SK-N-SH treated with all-trans-retinoic acid at 6 μM for 48 hours (cell line): ENCODE measurements around the gene CTNNA3.

ENCODE experiments used
- ATAC-seq: fragments of 200-7000 bp; cut with Tn5 transposase; 3 replicates; pipeline ENCODE4 v1.9.1; 2020; ENCODE audit warnings: mild to moderate bottlenecking, moderate library complexity
- ARNTL ChIP-seq: fragments of 450-650 bp; formaldehyde crosslinking; IDR thresholded peaks from 2 replicates; pipeline ENCODE4 v1.5.0; 2020; ENCODE audit warnings: low read depth, mild to moderate bottlenecking, moderate library complexity, borderline replicate concordance
- BACH2 ChIP-seq: fragments of 250-450 bp; sonication (Bioruptor Pico); IDR thresholded peaks from 2 replicates; pipeline ENCODE4 v1.9.0; 2021; ENCODE audit warnings: mild to moderate bottlenecking, borderline replicate concordance
- ESRRG ChIP-seq: fragments of 250-450 bp; sonication (Bioruptor Pico); IDR thresholded peaks from 2 replicates; pipeline ENCODE4 v1.6.1; 2021; ENCODE audit warnings: mild to moderate bottlenecking
- GLIS3 ChIP-seq: fragments of 250-450 bp; sonication (Bioruptor Pico); IDR thresholded peaks from 2 replicates; pipeline ENCODE4 v1.5.0; 2020; ENCODE audit warnings: mild to moderate bottlenecking, moderate library complexity
- ISL1 ChIP-seq: fragments of 250-450 bp; sonication (Bioruptor Pico); IDR thresholded peaks from 2 replicates; pipeline ENCODE4 v2.1.2; 2022; ENCODE audit warnings: mild to moderate bottlenecking, moderate library complexity
- OSR1 ChIP-seq: fragments of 250-450 bp; sonication (Bioruptor Pico); IDR thresholded peaks from 2 replicates; pipeline ENCODE4 v1.8.0; 2022; ENCODE audit warnings: moderate library complexity, mild to moderate bottlenecking, inconsistent platforms
- PPARA ChIP-seq: fragments of 250-450 bp; sonication (Bioruptor Pico); IDR thresholded peaks from 2 replicates; pipeline ENCODE4 v1.5.0; 2020; ENCODE audit warnings: mild to moderate bottlenecking, borderline replicate concordance
- RARB ChIP-seq: fragments of 250-450 bp; sonication (Bioruptor Pico); IDR thresholded peaks from 2 replicates; pipeline ENCODE4 v1.8.0; 2021; ENCODE audit warnings: mild to moderate bottlenecking, moderate library complexity
- SNAI2 ChIP-seq: fragments of 250-450 bp; sonication (Bioruptor Pico); IDR thresholded peaks from 2 replicates; pipeline ENCODE4 v1.5.0; 2020; ENCODE audit warnings: mild to moderate bottlenecking, moderate library complexity
- TCF4 ChIP-seq: fragments of 250-450 bp; sonication (Bioruptor Pico); IDR thresholded peaks from 2 replicates; pipeline ENCODE4 v1.8.0; 2021; ENCODE audit warnings: mild to moderate bottlenecking, moderate library complexity, borderline replicate concordance
- TOX ChIP-seq: fragments of 250-450 bp; sonication (Bioruptor Pico); IDR thresholded peaks from 2 replicates; pipeline ENCODE4 v1.8.0; 2021; ENCODE audit warnings: mild to moderate bottlenecking, moderate library complexity, borderline replicate concordance
- ZFP30 ChIP-seq: fragments of 450-650 bp; formaldehyde crosslinking; IDR thresholded peaks from 2 replicates; pipeline ENCODE4 v1.5.0; 2022; ENCODE audit warnings: mild to moderate bottlenecking, moderate library complexity
- ZNF565 ChIP-seq: fragments of 450-650 bp; formaldehyde crosslinking; conservative IDR thresholded peaks from 2 replicates; pipeline ENCODE4 v1.5.0; 2020; ENCODE audit warnings: low read depth, mild to moderate bottlenecking, moderate library complexity
- ZNF70 ChIP-seq: fragments of 450-650 bp; formaldehyde crosslinking; IDR thresholded peaks from 2 replicates; pipeline ENCODE4 v1.5.0; 2020; ENCODE audit warnings: mild to moderate bottlenecking, moderate library complexity
- ZNF8 ChIP-seq: fragments of 450-650 bp; formaldehyde crosslinking; IDR thresholded peaks from 2 replicates; pipeline ENCODE4 v1.5.0; 2020; ENCODE audit warnings: mild to moderate bottlenecking, moderate library complexity
- TF ChIP-seq, protein P1 (sequence below): fragments of 250-450 bp; sonication (Bioruptor Pico); IDR thresholded peaks from 2 replicates; pipeline ENCODE4 v1.8.0; 2020; ENCODE audit warnings: mild to moderate bottlenecking, moderate library complexity, borderline replicate concordance
- TF ChIP-seq, protein P2 (sequence below): fragments of 250-450 bp; sonication (Bioruptor Pico); IDR thresholded peaks from 2 replicates; pipeline ENCODE4 v1.5.1; 2020; ENCODE audit warnings: low read depth, mild to moderate bottlenecking, moderate library complexity
- TF ChIP-seq, protein P3 (sequence below): fragments of 250-450 bp; sonication (Bioruptor Pico); IDR thresholded peaks from 2 replicates; pipeline ENCODE4 v1.5.0; 2020; ENCODE audit warnings: mild to moderate bottlenecking, moderate library complexity
- TF ChIP-seq, protein P4 (sequence below): fragments of 250-450 bp; sonication (Bioruptor Pico); IDR thresholded peaks from 2 replicates; pipeline ENCODE4 v1.5.1; 2021; ENCODE audit warnings: mild to moderate bottlenecking, moderate library complexity

Gene CTNNA3

DNA sequence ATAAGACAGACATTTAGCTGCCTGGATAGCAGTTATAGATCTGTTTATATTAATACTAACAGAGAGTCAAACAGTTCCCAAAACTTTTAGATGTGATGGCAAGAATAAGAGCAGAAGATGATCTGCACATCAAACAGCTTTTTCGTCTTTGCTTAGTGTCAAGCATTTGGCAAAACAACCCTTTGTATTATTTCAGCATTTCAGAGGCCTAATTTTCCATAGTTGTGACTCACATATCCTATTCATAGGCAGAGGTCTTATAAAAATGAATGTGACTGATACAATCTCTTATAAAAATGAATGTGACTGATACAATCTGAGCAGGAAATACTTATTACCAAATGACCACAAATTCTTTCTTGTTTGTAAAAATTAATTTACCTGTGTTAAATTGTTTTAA lies 699.0 kb downstream of the CTNNA3 start:
- ATAC-seq, result no peak
- TF ChIP-seq OSR1 (CRISPR knock-in tag) (no peak), ZNF70 (no peak)
- TF ChIP-seq, protein P1, sequence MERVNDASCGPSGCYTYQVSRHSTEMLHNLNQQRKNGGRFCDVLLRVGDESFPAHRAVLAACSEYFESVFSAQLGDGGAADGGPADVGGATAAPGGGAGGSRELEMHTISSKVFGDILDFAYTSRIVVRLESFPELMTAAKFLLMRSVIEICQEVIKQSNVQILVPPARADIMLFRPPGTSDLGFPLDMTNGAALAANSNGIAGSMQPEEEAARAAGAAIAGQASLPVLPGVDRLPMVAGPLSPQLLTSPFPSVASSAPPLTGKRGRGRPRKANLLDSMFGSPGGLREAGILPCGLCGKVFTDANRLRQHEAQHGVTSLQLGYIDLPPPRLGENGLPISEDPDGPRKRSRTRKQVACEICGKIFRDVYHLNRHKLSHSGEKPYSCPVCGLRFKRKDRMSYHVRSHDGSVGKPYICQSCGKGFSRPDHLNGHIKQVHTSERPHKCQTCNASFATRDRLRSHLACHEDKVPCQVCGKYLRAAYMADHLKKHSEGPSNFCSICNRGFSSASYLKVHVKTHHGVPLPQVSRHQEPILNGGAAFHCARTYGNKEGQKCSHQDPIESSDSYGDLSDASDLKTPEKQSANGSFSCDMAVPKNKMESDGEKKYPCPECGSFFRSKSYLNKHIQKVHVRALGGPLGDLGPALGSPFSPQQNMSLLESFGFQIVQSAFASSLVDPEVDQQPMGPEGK (CRISPR knock-in tag), result no peak

DNA sequence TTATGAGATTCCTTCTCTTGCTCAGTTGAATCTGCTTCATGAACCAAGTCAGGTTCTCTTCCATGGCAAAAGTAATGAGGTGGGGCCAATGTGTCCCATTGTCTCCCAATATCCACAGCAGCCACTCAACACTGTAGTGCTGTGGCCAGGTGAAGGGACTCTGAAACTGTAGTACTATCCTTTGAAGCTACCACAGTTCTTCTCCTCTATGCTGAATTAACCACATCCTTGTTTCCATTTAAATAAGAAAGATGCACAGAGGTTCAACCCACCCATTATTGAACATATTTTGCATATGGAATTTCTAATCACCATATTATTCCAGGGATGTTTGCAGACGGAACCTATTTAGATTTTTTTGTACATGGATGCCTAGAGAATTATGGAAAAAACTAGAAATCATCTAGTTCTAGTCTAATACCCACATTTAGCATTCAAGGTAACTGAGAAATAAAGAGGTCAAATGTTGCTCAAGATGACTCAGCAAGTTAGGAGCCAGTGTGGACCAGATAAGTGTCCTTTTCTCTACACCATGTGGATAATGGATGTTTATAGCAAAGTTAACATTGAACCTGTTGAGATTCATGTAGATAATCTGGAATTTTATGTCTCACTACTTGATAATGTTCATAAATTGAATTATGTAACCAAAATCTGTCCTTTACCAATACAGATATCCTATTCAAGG lies 705.7 kb downstream of the CTNNA3 start:
- TF ChIP-seq PPARA (CRISPR knock-in tag), result no peak
- TF ChIP-seq GLIS3 (CRISPR knock-in tag), result no peak
- no peak for TF ChIP-seq ZNF565 (CRISPR knock-in tag)
- no peak for TF ChIP-seq ZNF70
- TF ChIP-seq OSR1 (CRISPR knock-in tag), result no peak
- TF ChIP-seq, protein P2, sequence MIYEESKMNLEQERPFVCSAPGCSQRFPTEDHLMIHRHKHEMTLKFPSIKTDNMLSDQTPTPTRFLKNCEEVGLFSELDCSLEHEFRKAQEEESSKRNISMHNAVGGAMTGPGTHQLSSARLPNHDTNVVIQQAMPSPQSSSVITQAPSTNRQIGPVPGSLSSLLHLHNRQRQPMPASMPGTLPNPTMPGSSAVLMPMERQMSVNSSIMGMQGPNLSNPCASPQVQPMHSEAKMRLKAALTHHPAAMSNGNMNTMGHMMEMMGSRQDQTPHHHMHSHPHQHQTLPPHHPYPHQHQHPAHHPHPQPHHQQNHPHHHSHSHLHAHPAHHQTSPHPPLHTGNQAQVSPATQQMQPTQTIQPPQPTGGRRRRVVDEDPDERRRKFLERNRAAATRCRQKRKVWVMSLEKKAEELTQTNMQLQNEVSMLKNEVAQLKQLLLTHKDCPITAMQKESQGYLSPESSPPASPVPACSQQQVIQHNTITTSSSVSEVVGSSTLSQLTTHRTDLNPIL, result no peak
- no peak for TF ChIP-seq RARB (CRISPR knock-in tag)
- TF ChIP-seq SNAI2 (CRISPR knock-in tag), result no peak
- no peak for TF ChIP-seq TCF4
- TF ChIP-seq, protein P1 (CRISPR knock-in tag), result no peak
- TF ChIP-seq ARNTL (CRISPR knock-in tag), result no peak
- no peak for ATAC-seq

DNA sequence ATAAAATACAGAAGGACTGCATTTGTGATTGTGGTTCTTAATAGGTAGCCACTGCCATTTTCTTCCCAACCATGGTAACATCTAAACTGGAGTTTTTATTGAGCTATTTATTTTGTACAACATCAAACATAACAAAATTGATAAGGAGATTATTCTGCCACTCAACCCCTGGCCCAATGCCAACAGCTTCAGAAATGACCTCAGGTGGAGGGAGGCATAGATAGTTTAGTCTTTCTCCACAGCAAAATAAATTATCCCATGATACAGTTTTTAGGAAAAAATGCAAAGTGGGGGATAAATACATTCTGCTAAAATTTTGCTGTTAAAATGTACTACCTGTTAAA lies 712.5 kb downstream of the CTNNA3 start:
- TF ChIP-seq, protein P2, result no peak
- TF ChIP-seq TCF4 (no peak), TOX (CRISPR knock-in tag) (no peak), ZFP30 (no peak), RARB (CRISPR knock-in tag) (no peak), BACH2 (CRISPR knock-in tag) (no peak), SNAI2 (CRISPR knock-in tag) (no peak), PPARA (CRISPR knock-in tag) (no peak), ZNF70 (no peak), ZNF565 (CRISPR knock-in tag) (no peak), ISL1 (CRISPR knock-in tag) (no peak), ZNF8 (CRISPR knock-in tag) (no peak), ARNTL (CRISPR knock-in tag) (no peak), ESRRG (CRISPR knock-in tag) (no peak), OSR1 (CRISPR knock-in tag) (no peak)
- TF ChIP-seq, protein P3, sequence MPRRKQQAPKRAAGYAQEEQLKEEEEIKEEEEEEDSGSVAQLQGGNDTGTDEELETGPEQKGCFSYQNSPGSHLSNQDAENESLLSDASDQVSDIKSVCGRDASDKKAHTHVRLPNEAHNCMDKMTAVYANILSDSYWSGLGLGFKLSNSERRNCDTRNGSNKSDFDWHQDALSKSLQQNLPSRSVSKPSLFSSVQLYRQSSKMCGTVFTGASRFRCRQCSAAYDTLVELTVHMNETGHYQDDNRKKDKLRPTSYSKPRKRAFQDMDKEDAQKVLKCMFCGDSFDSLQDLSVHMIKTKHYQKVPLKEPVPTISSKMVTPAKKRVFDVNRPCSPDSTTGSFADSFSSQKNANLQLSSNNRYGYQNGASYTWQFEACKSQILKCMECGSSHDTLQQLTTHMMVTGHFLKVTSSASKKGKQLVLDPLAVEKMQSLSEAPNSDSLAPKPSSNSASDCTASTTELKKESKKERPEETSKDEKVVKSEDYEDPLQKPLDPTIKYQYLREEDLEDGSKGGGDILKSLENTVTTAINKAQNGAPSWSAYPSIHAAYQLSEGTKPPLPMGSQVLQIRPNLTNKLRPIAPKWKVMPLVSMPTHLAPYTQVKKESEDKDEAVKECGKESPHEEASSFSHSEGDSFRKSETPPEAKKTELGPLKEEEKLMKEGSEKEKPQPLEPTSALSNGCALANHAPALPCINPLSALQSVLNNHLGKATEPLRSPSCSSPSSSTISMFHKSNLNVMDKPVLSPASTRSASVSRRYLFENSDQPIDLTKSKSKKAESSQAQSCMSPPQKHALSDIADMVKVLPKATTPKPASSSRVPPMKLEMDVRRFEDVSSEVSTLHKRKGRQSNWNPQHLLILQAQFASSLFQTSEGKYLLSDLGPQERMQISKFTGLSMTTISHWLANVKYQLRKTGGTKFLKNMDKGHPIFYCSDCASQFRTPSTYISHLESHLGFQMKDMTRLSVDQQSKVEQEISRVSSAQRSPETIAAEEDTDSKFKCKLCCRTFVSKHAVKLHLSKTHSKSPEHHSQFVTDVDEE (CRISPR knock-in tag), result no peak
- TF ChIP-seq, protein P1 (CRISPR knock-in tag), result no peak
- TF ChIP-seq, protein P4, sequence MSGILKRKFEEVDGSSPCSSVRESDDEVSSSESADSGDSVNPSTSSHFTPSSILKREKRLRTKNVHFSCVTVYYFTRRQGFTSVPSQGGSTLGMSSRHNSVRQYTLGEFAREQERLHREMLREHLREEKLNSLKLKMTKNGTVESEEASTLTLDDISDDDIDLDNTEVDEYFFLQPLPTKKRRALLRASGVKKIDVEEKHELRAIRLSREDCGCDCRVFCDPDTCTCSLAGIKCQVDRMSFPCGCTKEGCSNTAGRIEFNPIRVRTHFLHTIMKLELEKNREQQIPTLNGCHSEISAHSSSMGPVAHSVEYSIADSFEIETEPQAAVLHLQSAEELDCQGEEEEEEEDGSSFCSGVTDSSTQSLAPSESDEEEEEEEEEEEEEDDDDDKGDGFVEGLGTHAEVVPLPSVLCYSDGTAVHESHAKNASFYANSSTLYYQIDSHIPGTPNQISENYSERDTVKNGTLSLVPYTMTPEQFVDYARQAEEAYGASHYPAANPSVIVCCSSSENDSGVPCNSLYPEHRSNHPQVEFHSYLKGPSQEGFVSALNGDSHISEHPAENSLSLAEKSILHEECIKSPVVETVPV (CRISPR knock-in tag), result no peak
- ATAC-seq, result no peak
